ENCODE results near the gene MID1. TPM values are rescaled to one million over a fixed set of nuclear protein-coding genes. Genes with fewer than 3 reads are reported as not detected.
A peak's percentile ranks its signal among the peaks of the same experiment; 100 is the strongest.

The MID1 gene
- total RNA-seq, 2 donors from 2014 or later = 8.0 to 9.6 TPM

- H3K4me3 ChIP-seq = no peak overlapping the region
- H3K27me3 ChIP-seq = no peaks in the 10 kb centered on the region
- no peaks in the 10 kb centered on the region for H3K9me3 ChIP-seq
- no peaks in the 10 kb centered on the region for H3K4me1 ChIP-seq
- TF ChIP-seq, protein P1, sequence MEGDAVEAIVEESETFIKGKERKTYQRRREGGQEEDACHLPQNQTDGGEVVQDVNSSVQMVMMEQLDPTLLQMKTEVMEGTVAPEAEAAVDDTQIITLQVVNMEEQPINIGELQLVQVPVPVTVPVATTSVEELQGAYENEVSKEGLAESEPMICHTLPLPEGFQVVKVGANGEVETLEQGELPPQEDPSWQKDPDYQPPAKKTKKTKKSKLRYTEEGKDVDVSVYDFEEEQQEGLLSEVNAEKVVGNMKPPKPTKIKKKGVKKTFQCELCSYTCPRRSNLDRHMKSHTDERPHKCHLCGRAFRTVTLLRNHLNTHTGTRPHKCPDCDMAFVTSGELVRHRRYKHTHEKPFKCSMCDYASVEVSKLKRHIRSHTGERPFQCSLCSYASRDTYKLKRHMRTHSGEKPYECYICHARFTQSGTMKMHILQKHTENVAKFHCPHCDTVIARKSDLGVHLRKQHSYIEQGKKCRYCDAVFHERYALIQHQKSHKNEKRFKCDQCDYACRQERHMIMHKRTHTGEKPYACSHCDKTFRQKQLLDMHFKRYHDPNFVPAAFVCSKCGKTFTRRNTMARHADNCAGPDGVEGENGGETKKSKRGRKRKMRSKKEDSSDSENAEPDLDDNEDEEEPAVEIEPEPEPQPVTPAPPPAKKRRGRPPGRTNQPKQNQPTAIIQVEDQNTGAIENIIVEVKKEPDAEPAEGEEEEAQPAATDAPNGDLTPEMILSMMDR (IDR thresholded peaks at IDR 0.05) = no peak
- H3K27ac ChIP-seq = no peak overlapping the region
- DNase-seq (ENCODE audit: low spot score) = no peak
- no peaks in the 10 kb centered on the region for H3K36me3 ChIP-seq
These were observed 118.8 kb downstream of the MID1 start for GRCh38 chrX:10501611-10502010.

DNA sequence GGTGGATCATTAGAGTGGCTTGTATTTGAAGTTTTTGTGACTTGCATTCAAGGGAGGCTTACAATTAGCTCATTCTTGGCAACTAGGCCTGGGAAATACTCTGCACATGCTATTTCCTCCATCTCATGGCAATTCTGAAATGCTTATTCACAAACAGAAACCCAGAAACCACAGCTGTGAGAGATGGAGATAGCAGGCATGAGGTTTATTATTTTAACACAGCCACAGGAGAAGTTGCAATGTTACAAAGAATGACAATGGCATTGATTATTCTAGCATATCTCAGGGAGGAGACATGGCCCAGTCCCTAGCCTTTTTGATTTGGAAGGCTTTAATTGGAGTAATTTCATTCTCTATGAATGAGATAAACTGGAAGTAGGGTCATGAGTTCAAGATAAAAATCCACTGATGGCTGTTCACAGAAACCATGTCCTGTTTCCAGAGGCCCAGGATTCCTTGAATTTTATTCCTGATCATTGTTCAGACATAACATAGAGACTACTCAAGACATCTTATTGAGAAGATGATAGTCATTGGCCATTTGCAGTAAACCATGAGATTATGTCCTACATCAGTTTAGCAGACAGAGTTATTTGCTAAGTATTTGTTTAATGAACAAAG lies 123.9 kb downstream of the MID1 start:
- no peaks in the 10 kb centered on the region for H3K4me1 ChIP-seq
- H3K27me3 ChIP-seq = no peaks in the 10 kb centered on the region
- TF ChIP-seq, protein P1 (IDR thresholded peaks at IDR 0.05) = no peak
- H3K9me3 ChIP-seq = no peaks in the 10 kb centered on the region
- no peak for DNase-seq (ENCODE audit: low spot score)
- peak overlapping the region in 1 of 2 donors; percentile 29 for H3K27ac ChIP-seq
- H3K4me3 ChIP-seq = no peak overlapping the region
- H3K36me3 ChIP-seq = no peaks in the 10 kb centered on the region

GRCh38 chrX:10495677-10496076 lies 124.7 kb downstream of the MID1 start:
- Histone ChIP-seq H3K4me3 (no peak overlapping the region), H3K36me3 (no peaks in the 10 kb centered on the region), H3K9me3 (no peaks in the 10 kb centered on the region), H3K27me3 (no peaks in the 10 kb centered on the region), H3K4me1 (no peaks in the 10 kb centered on the region), H3K27ac (no peak overlapping the region)
- TF ChIP-seq, protein P1 (IDR thresholded peaks at IDR 0.05) = no peak
- no peak for DNase-seq (ENCODE audit: low spot score)

DNA sequence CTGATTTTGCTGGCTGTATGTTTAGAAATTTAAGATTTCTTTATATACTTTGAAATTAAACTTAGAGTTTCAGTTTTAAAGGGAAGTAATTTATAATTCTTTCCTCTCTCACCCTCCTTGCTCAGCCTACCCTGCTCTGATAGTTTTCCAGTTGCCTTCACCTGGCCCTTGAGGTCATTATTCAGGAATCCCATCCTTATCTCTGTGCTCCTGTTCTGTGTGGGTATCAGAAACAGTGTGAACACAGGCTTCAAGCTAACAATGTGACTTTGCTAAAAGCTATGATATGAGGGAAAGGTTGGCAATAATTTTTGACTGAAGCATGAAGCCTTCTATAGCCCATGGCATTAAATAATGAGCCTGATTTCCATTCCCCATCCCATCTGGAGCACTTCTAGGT lies 128.1 kb downstream of the MID1 start:
- Histone ChIP-seq H3K9me3 (no peaks in the 10 kb centered on the region), H3K4me3 (no peak overlapping the region), H3K36me3 (no peaks in the 10 kb centered on the region), H3K27me3 (no peaks in the 10 kb centered on the region), H3K4me1 (no peaks in the 10 kb centered on the region), H3K27ac (no peak overlapping the region)
- TF ChIP-seq, protein P1 (IDR thresholded peaks at IDR 0.05) = no peak
- DNase-seq (ENCODE audit: low spot score) = no peak

DNA sequence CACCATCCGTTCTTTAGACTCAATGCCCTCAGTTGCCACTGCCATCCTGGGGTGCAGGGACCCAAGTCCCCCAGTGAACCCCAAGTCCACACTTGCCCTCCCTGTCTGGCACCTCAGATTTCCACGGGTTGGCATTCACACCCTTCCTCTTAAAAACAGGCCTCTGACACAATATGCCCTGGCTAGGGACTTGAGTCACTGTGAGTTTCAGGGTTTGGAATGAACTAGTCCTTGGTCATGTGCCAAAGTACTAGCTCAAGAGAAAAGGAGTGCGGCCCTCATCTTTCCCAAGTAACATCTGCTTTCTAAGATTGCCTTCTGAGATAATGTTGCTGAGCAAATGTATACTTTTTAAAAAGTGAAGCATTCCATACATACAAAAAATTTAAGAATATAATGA lies 134.0 kb downstream of the MID1 start:
- Histone ChIP-seq H3K27ac (peak overlapping the region; percentile 50 to 53), H3K4me3 (no peak overlapping the region), H3K36me3 (no peaks in the 10 kb centered on the region), H3K27me3 (no peaks in the 10 kb centered on the region), H3K4me1 (peaks cover 0 to 8% of the 10 kb centered on the region in 2 donors), H3K9me3 (no peaks in the 10 kb centered on the region)
- no peak for DNase-seq (ENCODE audit: low spot score)
- TF ChIP-seq, protein P1 (IDR thresholded peaks at IDR 0.05) = no peak

GRCh38 chrX:10485326-10485725 lies 135.1 kb downstream of the MID1 start:
- Histone ChIP-seq H3K4me1 (peaks cover 0 to 8% of the 10 kb centered on the region in 2 donors), H3K4me3 (no peak overlapping the region), H3K36me3 (no peaks in the 10 kb centered on the region), H3K9me3 (no peaks in the 10 kb centered on the region), H3K27me3 (no peaks in the 10 kb centered on the region), H3K27ac (peak overlapping the region in 1 of 2 donors; percentile 80)
- TF ChIP-seq, protein P1 (IDR thresholded peaks at IDR 0.05) = no peak
- DNase-seq (ENCODE audit: low spot score) = no peak
